Germinal center (tissue), 1 donor: ENCODE results near the gene GSTA4.
"Not testable (repeated sequence)": the region's sequence is repeated elsewhere in the genome, so short reads cannot be mapped to it uniquely, and the experiment has no call there.

Experiments
- DNase-seq: peaks from one replicate; pipeline ENCODE4 v3.0.0; 2012; ENCODE audit warnings: mixed read lengths, low spot score

The GSTA4 gene

DNA sequence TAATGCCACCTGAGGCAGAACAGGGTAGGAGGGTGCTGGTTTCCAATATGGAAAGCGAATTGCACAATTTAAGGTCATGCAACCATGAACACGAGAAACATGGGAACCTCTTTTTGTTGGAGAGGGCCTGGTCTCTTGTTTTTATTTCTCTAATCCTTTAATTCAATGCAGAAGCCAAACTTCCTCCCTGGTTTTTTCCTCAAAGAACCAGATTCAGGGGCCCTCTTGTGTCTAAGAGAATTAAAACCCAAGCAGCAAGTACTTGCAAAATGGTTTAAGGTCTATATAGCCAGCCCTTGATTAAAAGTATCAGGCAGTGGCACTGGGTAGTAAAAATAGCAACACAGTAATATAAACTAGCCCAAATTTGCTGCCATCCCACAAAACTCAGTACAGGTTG is 19.5 kb downstream of the GSTA4 start:
- DNase-seq, result no peak

DNA sequence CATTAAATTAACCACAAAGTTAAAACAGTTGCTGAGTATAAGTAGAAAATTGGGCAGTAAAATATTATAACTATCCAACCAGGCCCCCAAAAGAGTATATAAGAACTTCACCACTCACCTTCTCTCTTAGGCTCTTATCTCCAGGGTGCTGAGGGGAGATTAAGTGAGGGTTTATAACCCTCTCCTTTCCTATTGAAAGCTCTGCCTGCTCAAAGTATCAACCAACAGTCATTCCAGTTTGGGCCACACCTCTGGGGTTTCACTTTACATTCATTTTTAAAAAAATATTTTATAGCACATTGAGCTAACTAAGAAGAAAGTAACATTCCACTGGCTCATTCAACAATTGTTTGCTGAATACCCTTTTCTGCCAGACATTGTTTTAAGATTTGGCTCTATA is 22.1 kb downstream of the GSTA4 start:
- DNase-seq, result no peak

DNA sequence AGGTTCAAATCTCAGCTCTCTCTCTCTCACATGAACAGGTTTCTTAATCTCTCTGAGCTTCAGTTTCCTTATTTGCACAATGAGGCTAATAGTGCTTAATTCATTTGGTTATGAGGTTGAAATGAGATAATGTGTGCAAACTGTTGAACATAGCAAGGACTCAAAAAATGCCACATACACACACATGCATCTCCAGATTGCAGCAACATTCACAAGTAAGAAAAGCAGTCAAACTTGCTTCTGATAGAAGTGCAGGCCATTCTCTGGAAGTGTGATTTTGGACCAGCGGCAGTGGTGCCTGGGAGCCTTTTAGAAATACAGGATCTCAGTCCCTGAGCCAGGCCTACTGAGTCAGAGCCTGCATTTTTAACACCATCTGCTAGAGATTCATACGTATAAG is 25.7 kb downstream of the GSTA4 start:
- DNase-seq, result no peak

DNA sequence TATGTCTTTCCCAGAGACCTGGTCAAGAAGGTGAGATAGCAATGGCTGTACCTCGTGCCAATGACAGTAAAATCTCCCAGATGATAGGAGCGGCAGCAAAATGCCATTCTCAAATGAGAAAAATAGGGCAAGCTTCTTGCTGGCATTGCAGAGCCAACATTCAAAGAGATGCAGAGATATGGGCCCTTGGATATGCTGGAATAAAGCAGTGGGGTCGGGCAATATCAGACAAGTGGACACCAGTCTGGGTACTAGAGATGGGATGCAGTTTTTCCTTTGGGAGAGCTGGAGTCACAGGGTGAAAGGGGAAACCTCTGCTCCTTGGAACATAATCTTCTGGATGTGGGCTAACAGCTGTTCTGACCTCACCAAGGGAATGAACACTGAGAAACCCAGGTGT is 29.0 kb downstream of the GSTA4 start:
- no peak for DNase-seq

DNA sequence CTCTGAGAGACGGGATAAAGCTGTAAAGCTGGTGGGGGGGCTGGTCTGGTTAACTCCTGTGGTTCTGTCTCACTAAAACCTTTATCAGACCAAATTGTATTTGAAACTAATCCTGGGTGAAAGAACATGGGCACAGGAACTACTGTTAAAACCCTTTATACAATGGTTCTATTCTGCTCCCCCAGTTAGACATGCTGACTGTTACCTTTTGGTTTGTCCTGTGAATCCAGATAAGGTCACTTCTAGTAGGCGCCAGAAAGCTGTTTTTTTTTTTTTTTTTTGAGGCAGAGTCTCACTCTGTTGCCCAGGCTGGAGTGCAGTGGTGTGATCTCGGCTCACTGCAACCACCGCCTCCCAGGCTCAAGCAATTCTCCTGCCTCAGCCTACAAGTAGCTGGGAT is 29.7 kb downstream of the GSTA4 start:
- no peak for DNase-seq

DNA sequence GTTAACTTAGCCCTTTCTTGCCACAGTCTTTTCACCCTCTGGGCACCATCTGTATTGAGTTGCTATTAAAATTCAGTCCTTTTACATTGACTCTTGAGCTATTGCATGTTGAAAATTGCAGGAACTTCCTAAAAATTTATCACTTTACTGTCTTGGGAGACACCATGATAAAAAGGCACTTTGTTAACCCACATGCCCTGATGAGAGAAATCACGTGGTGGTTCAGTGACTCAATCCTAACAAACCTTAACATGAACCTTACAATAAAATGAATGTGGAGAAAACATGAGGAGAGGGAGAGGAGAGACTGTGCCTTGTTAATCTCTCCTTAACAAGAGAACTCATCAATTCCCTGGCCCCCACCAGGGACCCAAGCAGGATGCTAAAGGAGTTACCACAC is 30.8 kb downstream of the GSTA4 start:
- DNase-seq, result no peak

DNA sequence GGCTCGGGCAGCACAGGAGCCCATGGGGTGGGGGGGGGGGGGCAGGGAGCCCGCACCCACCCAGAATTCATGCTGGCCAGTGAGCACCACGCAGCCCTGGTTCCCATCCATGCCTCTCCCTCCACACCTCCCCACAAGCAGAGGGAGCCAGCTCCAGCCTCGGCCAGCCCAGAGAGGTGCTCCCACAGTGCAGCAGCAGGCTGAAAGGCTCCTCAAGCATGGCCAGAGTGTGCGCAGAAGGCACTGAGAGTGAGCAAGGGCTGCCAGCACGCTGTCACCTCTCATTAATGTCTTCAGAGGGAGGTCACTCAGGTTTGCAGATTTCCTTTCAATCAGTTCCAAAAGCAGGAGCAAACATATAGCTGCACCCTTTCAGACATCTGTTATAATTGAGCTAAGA is 32.4 kb downstream of the GSTA4 start:
- DNase-seq, result no peak

DNA sequence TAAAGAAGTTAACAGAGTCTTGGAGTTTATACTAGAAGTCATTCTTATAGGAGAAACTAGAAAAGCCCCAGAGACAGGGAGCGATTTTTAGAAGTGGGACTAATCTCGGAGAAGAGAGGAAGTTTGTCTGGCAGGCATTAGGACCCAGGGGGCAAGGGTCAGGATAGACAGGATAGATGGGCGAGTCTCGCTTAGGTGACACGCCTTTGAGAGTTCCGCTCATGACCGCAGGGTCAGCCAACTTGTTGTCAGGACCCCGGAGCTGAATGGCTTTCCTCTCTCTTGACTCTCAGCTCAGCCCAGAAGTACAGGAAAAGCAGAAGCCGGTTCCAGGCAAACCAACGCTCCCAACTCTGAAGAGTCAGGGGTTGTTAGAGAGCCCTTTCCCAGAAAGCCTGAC is 34.1 kb downstream of the GSTA4 start:
- DNase-seq, result not testable (repeated sequence)

DNA sequence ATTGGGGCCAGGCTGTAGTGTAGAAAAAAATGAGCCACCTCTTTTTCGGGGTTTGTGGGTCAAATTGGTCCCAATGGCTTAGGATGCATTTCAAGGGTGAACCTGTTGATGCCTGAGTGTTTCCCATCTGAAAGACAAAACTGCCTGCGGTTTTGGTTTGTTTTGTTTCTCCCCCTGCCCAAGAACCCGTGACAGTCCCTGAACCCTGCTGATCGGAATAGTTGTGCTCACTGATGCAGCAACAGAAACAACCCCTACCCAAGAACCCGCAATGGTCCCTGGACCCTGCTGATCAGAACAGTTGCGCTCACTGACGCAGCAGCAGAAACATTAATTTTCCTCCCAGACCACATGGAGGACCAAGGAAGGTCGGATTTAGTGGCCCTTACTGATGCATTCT is 34.9 kb downstream of the GSTA4 start:
- DNase-seq, result not testable (repeated sequence)

DNA sequence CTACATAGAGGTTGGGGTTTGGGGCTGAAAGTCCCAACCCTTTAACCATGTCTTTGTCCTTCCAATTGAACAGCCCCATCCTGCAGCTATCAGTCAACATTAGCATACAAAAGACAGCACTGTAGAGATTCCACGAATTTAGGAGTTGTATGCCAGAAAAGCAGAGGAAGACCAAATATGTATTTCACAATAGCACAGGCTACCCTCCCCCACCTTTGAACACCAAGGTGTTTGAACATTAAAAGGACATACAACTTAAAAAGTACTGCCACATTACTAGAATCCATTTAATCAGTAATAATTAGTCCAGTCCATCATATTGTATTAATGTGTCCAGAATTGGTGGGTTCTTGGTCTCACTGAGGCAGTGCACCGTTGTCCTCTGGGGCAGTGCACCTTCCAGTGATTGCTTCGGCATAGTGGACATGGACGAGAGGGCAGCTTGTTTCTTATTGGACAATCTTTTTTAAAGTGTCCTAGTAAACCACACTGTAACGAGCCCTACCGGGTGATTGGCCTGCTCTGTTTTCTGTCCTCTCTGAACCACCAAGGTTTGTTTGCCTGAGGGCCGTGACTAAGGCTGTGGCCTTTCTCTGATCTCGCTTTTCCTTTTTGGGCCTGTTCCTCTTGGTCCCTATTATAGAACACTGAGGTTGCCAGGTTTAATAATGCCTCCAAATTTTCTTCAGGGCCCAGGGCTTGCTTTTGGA is 36.4 kb downstream of the GSTA4 start:
- DNase-seq, result no peak

DNA sequence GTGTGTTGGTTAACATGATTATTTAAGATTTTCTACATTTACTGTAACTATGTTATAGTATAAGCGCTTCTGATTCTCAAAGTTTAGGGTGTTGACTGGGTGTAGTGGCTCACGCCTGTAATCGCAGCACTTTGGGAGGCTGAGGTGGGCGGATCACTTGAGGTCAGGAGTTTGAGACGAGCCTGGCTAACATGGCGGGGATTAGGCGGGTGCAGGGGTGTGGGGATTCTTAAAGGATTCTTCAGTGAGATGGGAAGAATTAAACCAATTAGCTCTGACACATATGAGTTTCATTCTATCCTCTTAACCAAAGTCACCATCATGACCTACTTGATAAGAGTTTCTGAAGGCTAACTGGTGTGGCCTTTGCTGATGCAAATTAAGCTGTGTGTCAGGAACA is 39.2 kb downstream of the GSTA4 start:
- DNase-seq, result no peak

DNA sequence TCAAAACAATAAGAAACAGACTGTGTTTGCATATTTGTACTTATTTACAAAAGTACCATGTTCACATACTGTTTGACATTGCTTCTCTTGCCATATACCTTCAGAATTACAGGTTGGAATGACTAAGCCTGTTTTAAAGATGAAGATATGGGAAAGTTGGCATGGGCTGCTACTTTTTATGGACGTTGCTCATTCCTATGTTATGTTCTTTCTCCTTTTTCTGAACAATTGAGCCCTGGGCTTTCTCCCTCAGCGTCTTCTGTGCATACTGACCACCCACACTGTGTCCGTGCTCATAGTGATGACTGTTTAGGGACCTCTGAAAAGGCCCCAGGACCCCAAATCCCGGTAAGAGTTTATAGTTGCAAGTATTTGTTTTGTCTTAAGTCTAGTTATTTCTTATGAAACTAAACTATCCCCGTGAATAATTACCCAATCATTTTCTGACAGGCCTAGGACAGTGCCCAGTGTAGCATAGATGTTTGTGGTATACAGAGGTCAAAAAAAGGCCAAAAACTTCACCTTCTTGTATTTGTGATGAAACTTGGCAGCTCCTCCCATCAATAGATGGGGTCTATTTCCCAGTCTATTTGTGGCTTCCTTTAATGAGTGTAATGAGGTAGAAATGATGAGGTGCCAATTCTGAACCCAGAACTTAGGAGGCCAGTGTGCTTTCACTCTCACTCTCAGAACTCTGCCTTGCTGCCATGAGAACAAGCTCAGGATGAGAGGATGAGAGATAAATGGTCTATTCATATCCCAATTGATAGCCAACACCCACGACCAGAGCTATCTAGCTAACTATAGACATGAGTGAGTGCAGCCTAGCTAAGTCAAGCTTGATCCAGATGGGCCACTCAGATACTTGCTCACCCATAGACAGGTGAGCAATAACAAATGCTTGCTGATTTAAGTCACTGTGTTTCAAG is 40.9 kb downstream of the GSTA4 start:
- no peak for DNase-seq

DNA sequence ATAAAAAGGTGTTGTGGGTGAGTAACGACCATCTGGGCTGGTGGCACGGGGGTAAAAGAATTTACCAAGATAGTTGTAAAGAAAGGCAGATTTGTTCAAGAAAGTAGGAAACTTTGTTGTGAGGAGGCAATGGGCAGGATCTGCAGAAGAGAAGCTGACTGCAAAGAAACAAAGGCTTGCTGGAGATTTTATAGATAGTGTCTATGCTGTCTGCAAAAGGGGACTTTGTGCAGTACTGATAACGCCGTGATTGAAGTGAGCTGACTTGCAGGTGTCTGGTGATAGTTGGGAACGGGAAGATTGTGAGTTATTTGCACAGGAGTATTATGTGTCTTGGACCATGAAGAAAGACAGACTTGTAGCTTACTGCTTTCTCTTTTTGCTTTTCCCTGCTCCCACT is 48.8 kb downstream of the GSTA4 start:
- DNase-seq, result no peak

DNA sequence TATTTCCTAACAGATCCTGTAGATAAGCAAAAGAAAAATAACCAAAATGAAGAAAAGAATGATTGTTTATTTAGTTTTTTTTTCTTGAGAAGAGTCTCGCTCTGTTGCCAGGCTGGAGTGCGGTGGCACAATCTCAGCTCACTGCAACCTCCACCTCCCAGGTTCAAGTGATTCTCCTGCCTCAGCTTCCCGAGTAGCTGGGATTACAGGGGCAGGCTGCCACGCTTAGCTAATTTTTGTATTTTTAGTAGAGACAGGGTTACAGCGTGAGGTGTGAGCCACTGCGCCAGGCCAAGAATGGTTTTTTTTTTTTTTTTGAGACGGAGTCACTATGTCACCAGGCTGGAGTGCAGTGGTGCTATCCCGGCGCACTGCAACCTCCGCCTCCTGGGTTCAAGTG is 52.3 kb downstream of the GSTA4 start:
- DNase-seq, result not testable (repeated sequence)

DNA sequence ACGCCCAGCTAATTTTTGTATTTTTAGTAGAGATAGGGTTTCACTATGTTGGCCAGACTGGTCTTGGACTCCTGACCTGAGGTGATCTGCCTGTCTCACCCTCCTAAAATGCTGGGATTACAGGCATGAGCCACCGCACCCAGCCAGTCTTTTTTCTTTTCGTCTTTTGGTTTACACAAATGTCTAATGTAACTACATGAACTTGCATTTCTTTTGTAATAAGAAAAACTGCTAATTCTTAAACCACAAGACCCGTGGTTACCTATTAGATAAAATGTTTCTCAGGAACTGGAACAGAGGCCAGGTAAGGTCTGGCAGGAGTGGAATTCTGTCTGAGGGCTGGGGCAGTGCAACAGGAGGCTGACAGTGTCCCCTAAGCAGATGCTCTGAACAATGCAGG is 52.9 kb downstream of the GSTA4 start:
- no peak for DNase-seq

DNA sequence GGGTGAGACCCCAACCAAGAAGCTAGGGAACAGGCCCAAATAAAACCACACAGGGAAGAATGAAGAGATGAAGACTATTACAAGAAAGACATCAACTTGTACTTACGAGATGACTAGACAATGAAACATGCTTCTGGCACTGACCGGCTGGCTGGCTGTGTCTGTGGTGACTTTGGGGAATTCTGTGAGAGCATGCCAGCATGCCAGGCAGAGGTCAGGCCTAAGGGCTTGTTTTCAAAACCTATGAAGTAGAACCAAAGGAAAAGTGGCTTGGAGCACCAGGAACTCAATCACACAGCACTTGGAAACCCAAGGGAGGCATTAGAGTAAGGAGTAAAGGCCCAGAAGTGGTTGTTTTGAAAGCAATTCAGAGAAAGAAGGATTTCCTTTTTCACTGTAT is 57.2 kb downstream of the GSTA4 start:
- no peak for DNase-seq

DNA sequence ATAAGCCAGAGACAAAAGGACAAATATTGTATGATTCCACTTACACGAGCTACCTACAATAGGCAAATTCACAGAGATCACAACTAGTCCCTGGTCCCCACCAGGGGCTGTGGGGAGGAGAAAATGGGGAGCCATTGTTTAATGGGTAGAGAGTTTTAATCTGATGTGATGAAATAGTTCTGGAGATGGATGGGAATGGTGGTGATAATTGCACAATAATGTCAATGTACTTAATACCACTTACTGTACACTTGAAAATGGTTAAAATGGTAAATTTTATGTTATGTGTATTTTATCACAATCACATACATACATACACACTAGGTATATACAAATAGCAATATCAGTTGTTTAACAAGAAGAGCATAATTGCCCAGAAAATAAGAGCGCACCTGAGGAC is 61.3 kb downstream of the GSTA4 start:
- DNase-seq, result no peak

DNA sequence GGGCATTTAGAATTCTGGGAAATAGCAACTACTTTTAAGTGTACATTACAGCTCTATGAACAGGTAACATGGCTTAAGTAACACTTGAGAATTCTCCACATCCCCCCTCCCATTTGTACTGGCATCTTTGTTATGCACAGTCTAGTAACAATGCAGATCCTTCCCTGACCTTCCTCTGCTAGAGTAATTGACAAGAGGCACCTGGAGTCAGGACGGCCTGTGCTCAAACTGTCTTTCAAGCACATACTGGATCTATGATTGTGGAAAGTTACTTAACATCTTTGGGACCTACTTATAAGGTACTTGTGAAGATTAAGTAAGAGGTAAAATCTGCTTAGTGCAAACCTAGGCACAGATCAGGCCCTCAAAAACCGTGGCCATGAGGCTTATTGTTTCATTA is 63.7 kb downstream of the GSTA4 start:
- no peak for DNase-seq

DNA sequence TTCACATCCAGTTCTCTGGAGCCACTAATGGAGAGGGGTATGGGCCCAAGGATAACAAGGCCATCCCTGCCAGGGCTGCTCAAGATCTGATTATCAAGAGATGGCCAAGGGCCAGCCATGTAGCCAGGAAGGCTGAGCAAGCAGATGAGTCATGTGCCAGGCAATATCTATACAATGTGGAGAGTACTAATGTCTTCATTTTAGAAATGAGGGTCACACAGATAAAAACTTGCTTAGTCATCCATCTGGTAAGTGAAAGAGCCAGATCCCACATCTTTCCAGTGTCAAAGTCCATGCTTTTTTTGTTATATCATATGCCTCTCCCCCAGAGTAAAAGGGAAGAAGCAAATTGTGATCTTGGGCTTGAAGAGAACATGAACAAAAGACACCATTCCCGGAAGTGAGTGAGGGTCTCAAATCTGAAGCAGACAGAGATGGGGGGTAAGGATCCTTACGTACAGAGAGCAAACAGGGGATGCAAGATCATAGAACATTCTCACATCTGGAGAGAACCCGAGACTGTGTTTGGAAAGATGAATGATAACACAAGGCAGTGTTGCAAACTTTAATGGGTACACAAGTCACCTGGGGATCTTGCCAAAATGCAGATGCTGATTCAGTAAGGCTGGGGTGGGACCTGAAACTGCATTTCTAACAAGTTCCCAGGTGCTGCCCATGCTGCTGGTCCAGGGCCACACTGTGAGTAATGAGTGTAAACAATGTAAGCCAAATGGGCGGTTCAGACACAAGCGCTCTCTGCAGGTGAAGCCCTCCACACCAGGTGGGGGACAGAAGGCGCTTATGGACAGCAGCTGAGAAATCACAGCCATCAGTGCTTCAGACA is 65.5 kb downstream of the GSTA4 start:
- no peak for DNase-seq
